ENCODE data around the gene FLYWCH2.
"Not testable (repeated sequence)": the region's sequence is repeated elsewhere in the genome, so short reads cannot be mapped to it uniquely, and the experiment has no call there.

The FLYWCH2 gene

DNA sequence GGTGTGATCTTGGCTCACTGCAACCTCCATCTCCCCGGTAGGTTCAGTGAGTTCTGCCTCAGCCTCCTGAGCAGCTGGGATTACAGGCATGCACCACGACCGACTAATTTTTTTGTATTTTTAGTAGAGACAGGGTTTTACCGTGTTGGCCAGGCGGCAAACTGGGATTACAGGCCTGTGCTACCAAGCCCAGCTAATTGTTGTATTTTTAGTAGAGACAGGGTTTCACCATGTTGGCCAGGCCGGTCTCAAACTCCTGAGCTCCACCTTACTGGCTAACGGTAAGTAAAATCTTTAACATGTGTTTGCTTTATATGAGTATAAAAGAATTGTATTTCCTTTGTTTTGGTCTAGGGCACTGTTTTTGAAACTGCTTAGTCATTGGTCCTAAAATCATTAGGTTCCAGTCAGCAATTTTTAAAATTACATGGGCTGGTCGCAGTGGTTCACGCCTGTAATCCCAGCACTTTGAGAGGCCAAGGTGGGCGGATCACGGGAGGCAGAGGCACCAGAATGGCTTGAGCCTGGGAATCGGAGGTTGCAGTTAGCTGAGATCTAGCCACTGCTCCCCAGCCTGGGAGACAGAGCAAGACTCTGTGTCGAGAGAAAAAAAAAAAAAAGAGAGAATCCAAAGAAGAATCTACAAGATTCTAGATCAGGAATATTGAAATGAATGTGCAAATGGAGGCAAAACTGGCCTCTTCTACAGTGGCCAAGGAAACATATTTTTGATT, 32.3 kb downstream of the FLYWCH2 start:
- no peak for DNase-seq

- peak; percentile 89 for DNase-seq
These were observed 36.7 kb downstream of the FLYWCH2 start for GRCh38 chr16:2919511-2920255.

GRCh38 chr16:2923481-2923880, 40.5 kb downstream of the FLYWCH2 start:
- no peak for DNase-seq

DNA sequence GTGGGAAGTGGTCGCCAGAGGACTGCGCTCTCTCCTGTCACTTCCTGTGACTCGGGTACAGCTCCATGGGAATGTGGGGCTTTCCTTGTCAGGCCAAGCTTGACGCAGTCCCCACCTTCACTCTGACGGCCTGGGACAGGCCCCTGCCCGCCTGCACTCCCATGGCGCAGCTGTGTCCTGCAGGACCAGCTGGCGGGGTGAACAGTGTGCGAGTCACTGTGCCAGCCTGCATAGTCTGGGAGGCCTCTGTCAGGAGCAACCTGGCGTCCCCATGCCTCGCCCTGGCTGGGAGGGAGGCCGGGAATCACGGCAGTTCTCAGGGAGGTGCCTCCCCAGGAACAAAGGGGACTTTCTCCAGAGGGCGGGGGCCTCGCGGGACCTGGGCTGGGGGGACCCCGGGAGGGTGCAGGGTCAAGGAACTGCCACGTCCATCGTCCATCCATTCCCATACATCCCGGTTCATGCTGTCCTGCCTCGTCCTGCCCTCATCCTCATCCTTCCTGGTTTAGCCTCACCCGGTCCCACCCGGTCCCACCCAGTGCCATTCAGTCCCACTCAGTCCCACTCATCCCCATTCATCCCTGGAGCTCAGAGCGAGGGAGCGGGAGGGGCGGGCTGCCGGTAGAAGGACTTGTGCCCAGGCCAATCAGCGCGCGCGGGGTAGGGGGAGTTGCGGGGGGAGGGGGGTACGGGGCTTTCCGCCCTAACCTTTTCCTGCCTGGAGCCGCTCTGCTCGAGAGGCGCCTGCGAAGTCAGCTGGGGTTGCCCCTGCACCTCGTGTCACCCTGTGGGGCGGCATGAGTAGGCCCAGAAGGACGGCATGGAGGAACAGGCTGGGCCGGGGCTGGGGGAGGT, 42.1 kb downstream of the FLYWCH2 start:
- DNase-seq, result peak; percentile 9

GRCh38 chr16:2925951-2926649, 43.1 kb downstream of the FLYWCH2 start:
- peak; percentile 9 for DNase-seq

DNA sequence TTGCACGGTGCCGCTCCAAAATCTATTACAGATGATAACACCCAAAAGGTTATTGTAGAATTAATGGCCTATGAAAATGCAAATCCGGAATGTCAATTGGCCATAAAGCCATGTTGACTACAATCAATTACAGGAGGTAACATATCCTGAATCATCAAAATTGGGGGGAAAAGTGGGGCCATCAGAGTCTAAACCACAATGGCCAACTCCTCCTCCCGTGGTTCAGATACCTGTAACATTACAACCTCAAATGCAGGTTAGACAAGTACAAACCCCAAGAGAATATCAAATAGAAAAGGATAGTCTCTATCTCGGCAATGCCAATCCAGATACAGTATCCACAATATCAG, 43.6 kb downstream of the FLYWCH2 start:
- DNase-seq, result no peak

DNA sequence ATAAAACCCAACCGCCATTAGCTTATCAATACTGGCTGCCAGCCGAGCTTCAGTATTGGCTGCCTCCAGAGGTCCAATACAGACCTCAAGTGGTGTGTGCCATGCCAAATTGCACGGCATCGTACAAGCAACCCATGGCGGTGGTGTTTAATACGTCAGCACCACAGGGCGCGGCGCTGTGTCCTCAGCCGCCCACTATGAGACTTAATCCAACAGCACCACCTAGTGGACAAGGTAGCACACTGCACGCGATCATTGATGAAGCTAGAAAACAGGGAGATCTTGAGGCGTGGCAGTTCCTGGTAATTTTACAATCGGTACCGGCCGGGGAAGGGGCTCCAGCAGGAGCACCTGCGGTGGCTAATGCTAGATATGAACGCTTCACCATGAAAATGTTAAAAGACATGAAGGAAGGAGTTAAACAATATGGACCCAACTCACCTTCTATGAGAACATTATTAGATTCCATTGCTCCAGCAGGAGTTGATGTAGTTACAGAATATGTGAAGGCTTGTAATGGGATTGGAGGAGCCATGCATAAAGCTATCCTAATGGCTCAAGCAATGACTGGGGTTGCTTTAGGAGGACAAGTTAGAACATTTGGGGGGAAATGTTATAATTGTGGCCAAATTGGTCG, 44.1 kb downstream of the FLYWCH2 start:
- peak; percentile 90 for DNase-seq

GRCh38 chr16:2928151-2928550, 45.1 kb downstream of the FLYWCH2 start:
- DNase-seq, result not testable (repeated sequence)

- no peak for DNase-seq
These were observed 45.8 kb downstream of the FLYWCH2 start for GRCh38 chr16:2928796-2929195.

- DNase-seq, result no peak
These were observed 46.7 kb downstream of the FLYWCH2 start for GRCh38 chr16:2929693-2930092.

- no peak for DNase-seq
These were observed 47.2 kb downstream of the FLYWCH2 start for GRCh38 chr16:2930236-2930635.

GRCh38 chr16:2931231-2931914, 48.4 kb downstream of the FLYWCH2 start:
- DNase-seq, result not testable (repeated sequence)

GRCh38 chr16:2933136-2933535, 50.1 kb downstream of the FLYWCH2 start:
- no peak for DNase-seq

DNA sequence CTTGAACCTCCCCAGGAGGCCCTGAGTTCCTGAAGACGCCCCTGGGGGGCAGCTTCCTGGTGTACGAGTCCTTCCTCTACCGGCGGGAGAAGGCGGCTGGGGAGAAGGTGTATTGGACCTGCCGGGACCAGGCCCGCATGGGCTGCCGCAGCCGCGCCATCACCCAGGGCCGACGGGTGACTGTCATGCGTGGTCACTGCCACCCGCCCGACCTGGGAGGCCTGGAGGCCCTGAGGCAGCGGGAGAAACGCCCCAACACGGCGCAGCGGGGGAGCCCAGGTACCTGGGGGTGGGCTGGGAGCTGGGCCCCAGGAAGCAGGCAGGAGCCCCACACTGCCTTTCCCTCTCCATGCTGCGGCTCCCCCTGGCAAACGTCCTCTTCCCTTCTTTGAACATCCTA, 50.7 kb downstream of the FLYWCH2 start:
- DNase-seq, result no peak

DNA sequence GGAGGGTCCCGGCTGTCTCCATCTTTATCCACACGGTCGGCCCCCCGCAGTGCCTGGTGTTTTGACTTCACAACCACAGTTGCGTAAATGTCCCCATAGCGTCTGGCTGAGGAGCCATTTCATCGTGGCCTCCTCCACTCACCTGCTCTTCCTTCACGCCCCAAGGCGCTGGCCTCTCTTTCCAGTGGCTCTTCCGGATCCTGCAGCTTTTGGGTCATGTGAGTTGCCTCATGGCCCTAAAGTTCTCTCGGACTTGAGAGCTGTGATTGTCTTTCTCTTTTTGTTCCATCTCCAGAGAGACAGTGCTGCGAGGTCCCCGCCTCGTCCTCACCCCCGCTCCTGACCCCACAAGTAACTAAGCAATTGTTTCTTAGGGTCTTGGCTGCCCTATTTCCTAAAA, 51.4 kb downstream of the FLYWCH2 start:
- no peak for DNase-seq

DNA sequence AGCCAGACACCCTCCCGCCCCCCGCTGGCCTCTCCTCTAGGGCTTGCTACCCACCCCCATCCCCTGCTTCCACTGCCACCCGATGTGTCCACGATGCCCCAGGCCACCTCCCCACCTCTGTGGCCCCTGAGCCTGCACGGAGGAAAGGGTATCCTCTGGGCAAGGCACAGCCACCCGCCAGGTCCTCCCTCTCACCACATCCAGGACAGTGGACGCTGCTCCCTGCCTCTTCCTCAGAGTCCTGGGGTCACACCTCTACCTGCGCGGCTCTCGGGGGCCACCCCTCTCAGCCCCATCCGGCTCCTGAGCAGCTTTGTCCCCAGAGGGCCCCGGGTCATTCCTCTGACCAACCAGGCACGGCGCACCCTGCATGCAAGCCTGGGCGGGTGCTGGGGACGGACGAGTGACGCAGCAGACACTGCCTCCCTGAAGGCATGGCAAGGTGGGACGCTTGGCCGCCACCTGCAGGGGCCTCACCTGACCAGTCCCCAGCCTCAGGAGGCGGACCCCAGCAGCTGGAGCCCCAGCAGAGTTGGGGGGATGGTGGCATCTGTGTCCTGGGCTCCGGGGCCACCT, 53.5 kb downstream of the FLYWCH2 start:
- DNase-seq, result no peak

DNA sequence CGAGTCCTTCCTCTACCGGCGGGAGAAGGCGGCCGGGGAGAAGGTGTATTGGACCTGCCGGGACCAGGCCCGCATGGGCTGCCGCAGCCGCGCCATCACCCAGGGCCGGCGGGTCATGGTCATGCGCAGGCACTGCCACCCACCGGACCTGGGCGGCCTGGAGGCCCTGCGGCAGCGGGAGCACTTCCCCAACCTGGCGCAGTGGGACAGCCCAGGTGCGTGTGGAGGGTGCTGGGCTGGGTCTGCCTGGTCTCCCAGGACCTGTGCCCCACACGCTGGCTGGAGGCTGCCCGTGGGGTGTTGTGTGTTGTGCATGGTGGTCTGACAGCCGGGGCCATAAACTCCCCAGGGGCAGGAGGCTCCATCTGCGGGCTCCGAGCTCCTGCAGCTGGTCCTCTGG, 54.2 kb downstream of the FLYWCH2 start:
- DNase-seq, result no peak

GRCh38 chr16:2938206-2938605, 55.2 kb downstream of the FLYWCH2 start:
- DNase-seq, result no peak

DNA sequence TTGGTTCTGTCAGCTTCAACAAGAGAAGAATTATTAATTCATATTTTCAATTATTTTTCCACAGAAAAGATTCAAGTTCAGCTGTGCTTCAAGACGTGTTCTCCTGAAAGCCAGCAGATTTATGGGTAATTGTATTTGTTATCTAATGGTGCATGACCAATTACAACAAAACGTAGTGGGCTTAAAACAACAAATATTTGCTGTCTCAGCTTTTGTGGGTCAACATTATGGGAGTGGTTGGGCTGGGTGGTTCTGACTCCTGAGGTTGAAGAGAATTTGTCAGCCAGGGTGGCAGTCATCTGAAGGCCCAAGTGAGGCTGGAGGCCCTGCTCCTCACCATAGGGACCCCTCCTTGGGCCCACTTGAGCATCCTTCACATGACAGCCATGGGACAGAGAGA, 57.0 kb downstream of the FLYWCH2 start:
- no peak for DNase-seq

DNA sequence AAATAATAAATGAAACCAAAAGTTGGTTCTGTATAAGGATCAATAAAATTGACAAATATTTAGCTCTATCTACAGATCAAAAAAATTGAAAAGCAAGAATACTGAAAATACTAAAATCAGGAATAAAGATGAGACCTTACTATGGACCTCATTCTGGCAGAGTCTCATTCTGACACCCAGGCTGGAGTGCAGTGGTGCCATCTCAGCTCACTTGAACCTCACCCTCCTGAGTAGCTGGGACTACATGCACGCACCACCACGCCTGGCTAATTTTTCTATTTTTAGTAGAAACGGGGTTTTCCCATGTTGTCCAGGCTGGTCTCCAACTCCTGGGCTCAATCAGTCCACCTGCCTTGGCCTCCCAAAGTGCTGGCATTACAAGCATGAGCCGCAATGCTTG, 59.0 kb downstream of the FLYWCH2 start:
- no peak for DNase-seq

DNA sequence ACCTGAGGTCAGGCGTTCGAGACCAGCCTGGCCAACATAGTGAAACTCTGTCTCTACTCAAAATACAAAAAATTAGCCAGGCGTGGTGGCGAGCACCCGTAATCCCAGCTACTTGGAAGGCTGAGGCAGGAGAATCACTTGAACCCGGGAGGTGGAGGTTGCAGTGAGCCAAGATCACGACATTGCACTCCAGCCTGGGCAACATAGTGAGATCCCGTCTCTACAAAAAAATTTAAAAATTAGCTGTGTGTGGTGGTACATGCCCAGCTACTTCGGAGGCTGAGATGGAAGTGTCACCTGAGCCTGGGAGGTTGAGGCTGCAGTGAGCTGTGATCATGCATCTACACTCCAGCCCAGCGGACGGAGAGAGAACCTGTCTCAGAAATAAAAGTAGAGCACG, 60.7 kb downstream of the FLYWCH2 start:
- DNase-seq, result not testable (repeated sequence)

All from retina (tissue), 1 donor.